K562 (cell line): ENCODE measurements around the gene RPL18A. TPM values are rescaled to one million over a fixed set of nuclear protein-coding genes. Genes with fewer than 3 reads are reported as not detected.

ENCODE experiments used
- ATAC-seq: fragments of 200-7000 bp; cut with Tn5 transposase; 3 replicates; pipeline ENCODE4 v1.9.1; 2020; ENCODE audit warnings: moderate library complexity
- BruUV-seq: library from RNA; stranded (reverse); fragments of 400-500 nt; replicated peaks from 2 replicates; lab custom pipeline; 2021; lab: Mats Ljungman, UMichigan
- CTCF ChIA-PET: fragments of 300-600 bp; formaldehyde crosslinking; extraction: SDS; loops from one replicate; lab custom pipeline; 2021; ENCODE audit warnings: low intra/inter-chr PET ratio; lab: Yijun Ruan, JAX
- POLR2A ChIA-PET: fragments of 300-600, 350-650 bp; sonication (Branson Sonifier 250); formaldehyde crosslinking; extraction: SDS; loops from one replicate; lab custom pipeline; 2021; ENCODE audit warnings: antibody characterized with exemption, inconsistent platforms; lab: Yijun Ruan, JAX
- DNase-seq, 4 experiments: peaks; one replicate each; pipeline versions ENCODE4 v3.0.0 to v3.0.0-alpha.2; 2011 to 2018; ENCODE audit warnings: low spot score in 3 of 4, mixed read lengths in 3 of 4; ENCODE audit errors: extremely low read depth in 1 of 4
- FAIRE-seq: peaks from 2 replicates; lab custom pipeline; 2011; peaks lifted over from hg19 to GRCh38; lab: Jason Lieb, UNC
- H2AFZ ChIP-seq: 2 replicates; pipeline ENCODE4 v1.6.0; 2011; ENCODE audit warnings: low read depth, low read length, control low read depth, inconsistent platforms
- H3K27ac ChIP-seq: fragments of 200-600 bp; 3 replicates; pipeline ENCODE4 v1.8.0; 2011; ENCODE audit warnings: low read depth, mild to moderate bottlenecking, control low read depth, inconsistent platforms, low read length, moderate library complexity, mixed read lengths; ENCODE audit errors: extremely low read depth
- H3K27me3 ChIP-seq, 2 experiments: fragments of 300-600 bp in 1 of 2; 2 replicates in 1 of 2; 3 replicates in 1 of 2; pipeline versions ENCODE4 v1.6.0 to v1.8.0; 2011; ENCODE audit warnings: inconsistent platforms in 2 of 2, low read length in 2 of 2, mild to moderate bottlenecking in 1 of 2, mixed read lengths in 1 of 2, moderate library complexity in 1 of 2; ENCODE audit not compliant: control insufficient read depth in 2 of 2, insufficient read depth in 2 of 2
- H3K36me3 ChIP-seq: fragments of 300-600 bp; 3 replicates; pipeline ENCODE4 v1.8.0; 2011; ENCODE audit warnings: mild to moderate bottlenecking, low read length, inconsistent platforms; ENCODE audit not compliant: control insufficient read depth, insufficient read depth
- H3K4me1 ChIP-seq, 2 experiments: fragments of 200-600 bp in 1 of 2; replicated peaks in 1 of 2; 2 replicates in 1 of 2; 3 replicates in 1 of 2; pipeline versions ENCODE4 v1.5.1 to v1.8.0; 2011; ENCODE audit warnings: inconsistent platforms in 2 of 2, low read length in 2 of 2, mild to moderate bottlenecking in 1 of 2, mixed read lengths in 1 of 2, moderate library complexity in 1 of 2; ENCODE audit not compliant: control insufficient read depth in 2 of 2, insufficient read depth in 2 of 2
- H3K4me2 ChIP-seq: 2 replicates; pipeline ENCODE4 v1.6.1; 2011; ENCODE audit warnings: low read length, control low read depth, inconsistent platforms, mixed read lengths; ENCODE audit not compliant: insufficient read depth
- H3K4me3 ChIP-seq: fragments of 200-600 bp; sonication (generic), shearing (Covaris generic); 2 replicates; pipeline ENCODE4 v1.5.1; 2016; ENCODE audit warnings: control low read depth, inconsistent platforms
- H3K79me2 ChIP-seq: fragments of 200-600 bp; 3 replicates; pipeline ENCODE4 v1.8.0; 2011; ENCODE audit warnings: low read length, inconsistent platforms; ENCODE audit not compliant: control insufficient read depth, insufficient read depth
- H3K9ac ChIP-seq, 2 experiments: 2 replicates each; pipeline versions ENCODE4 v1.6.0 to v1.6.1; 2011; ENCODE audit warnings: low read depth in 2 of 2, low read length in 2 of 2, control low read depth in 1 of 2, inconsistent platforms in 1 of 2, mild to moderate bottlenecking in 1 of 2, mixed read lengths in 1 of 2; ENCODE audit not compliant: insufficient read depth in 1 of 2
- H3K9me1 ChIP-seq: one replicate; pipeline ENCODE4 v1.6.0; 2011; ENCODE audit warnings: inconsistent platforms, mild to moderate bottlenecking, low read length, moderate library complexity; ENCODE audit not compliant: control insufficient read depth, insufficient read depth
- H3K9me3 ChIP-seq: replicated peaks from 2 replicates; pipeline ENCODE4 v1.5.1; 2011; ENCODE audit warnings: low read depth, low read length, inconsistent platforms; ENCODE audit not compliant: control insufficient read depth, insufficient read depth
- H4K20me1 ChIP-seq: replicated peaks from 2 replicates; pipeline ENCODE4 v1.6.1; 2011; ENCODE audit warnings: low read length, inconsistent platforms, mixed read lengths; ENCODE audit not compliant: control insufficient read depth, insufficient read depth
- ARID2 ChIP-seq: fragments of 450-650 bp; IDR thresholded peaks from 2 replicates; pipeline ENCODE4 v1.6.1; 2017; ENCODE audit warnings: antibody characterized with exemption, mild to moderate bottlenecking
- BACH1 ChIP-seq: fragments of 200-800 bp; sonication (Bioruptor generic); IDR thresholded peaks from 2 replicates; pipeline ENCODE4 v1.6.1; 2016; ENCODE audit warnings: missing genetic modification characterization, missing compliant biosample characterization
- CBX1 ChIP-seq: sonication (generic); IDR thresholded peaks from 2 replicates; pipeline ENCODE4 v1.6.1; 2016; ENCODE audit warnings: antibody characterized with exemption, low read depth, mild to moderate bottlenecking
- ERF ChIP-seq: fragments of 450-650 bp; formaldehyde crosslinking; IDR thresholded peaks from 2 replicates; pipeline ENCODE4 v1.4.0; 2020; ENCODE audit warnings: mild to moderate bottlenecking, mixed read lengths
- FOXA3 ChIP-seq, 2 experiments: fragments of 450-650 bp in 1 of 2; sonication (generic) in 1 of 2; formaldehyde crosslinking; IDR thresholded peaks in 1 of 2; conservative IDR thresholded peaks in 1 of 2; 2 replicates each; pipeline versions ENCODE4 v1.4.0 to v1.8.0; 2020 to 2022; ENCODE audit warnings: mild to moderate bottlenecking in 2 of 2, missing genetic modification reagents in 1 of 2
- KDM5B ChIP-seq: fragments of 200-600 bp; sonication (generic); IDR thresholded peaks from 2 replicates; pipeline ENCODE4 v1.6.1; 2012; ENCODE audit warnings: low read depth, mild to moderate bottlenecking, moderate library complexity, low read length, control low read depth, inconsistent platforms; ENCODE audit not compliant: insufficient replicate concordance
- MBD2 ChIP-seq: sonication (generic); IDR thresholded peaks from 2 replicates; pipeline ENCODE4 v1.6.1; 2016; ENCODE audit warnings: low read depth, borderline replicate concordance
- MTA2 ChIP-seq: fragments of 450-650 bp; IDR thresholded peaks from 2 replicates; pipeline ENCODE4 v1.6.1; 2016; ENCODE audit warnings: low read depth
- NFIC ChIP-seq: fragments of 450-650 bp; IDR thresholded peaks from 2 replicates; pipeline ENCODE4 v1.6.1; 2017; ENCODE audit warnings: mild to moderate bottlenecking, inconsistent platforms
- NKRF ChIP-seq: fragments of 450-650 bp; IDR thresholded peaks from 2 replicates; pipeline ENCODE4 v1.6.1; 2016; ENCODE audit warnings: borderline replicate concordance
- PBX2 ChIP-seq, 2 experiments: IDR thresholded peaks in 1 of 2; conservative IDR thresholded peaks in 1 of 2; 2 replicates each; pipeline ENCODE4 v1.6.1; 2016; ENCODE audit warnings: low read depth in 2 of 2, mild to moderate bottlenecking in 1 of 2, missing compliant biosample characterization in 1 of 2, missing genetic modification characterization in 1 of 2, moderate library complexity in 1 of 2
- PHB2 ChIP-seq: fragments of 450-650 bp; IDR thresholded peaks from 2 replicates; pipeline ENCODE4 v1.6.1; 2017; ENCODE audit warnings: low read depth
- SNRNP70 ChIP-seq: fragments of 200-400 bp; formaldehyde crosslinking; optimal IDR thresholded peaks from 2 replicates; pipeline ENCODE3; 2017; ENCODE audit warnings: low read depth, low read length
- SUPT5H ChIP-seq: fragments of 450-650 bp; IDR thresholded peaks from 2 replicates; pipeline ENCODE4 v1.6.1; 2016
- TEAD1 ChIP-seq, 2 experiments: fragments of 450-650 bp in 1 of 2; sonication (generic) in 1 of 2; formaldehyde crosslinking; IDR thresholded peaks; 2 replicates each; pipeline versions ENCODE4 v1.4.0 to v1.8.0; 2020 to 2022; ENCODE audit warnings: mild to moderate bottlenecking in 2 of 2, missing genetic modification reagents in 1 of 2
- ZNF57 ChIP-seq: fragments of 450-650 bp; formaldehyde crosslinking; IDR thresholded peaks from 2 replicates; pipeline ENCODE4 v1.4.0; 2020; ENCODE audit warnings: mild to moderate bottlenecking, moderate library complexity
- ZZZ3 ChIP-seq: fragments of 450-650 bp; IDR thresholded peaks from 2 replicates; pipeline ENCODE4 v1.6.1; 2016; ENCODE audit warnings: antibody characterized with exemption, mild to moderate bottlenecking, moderate library complexity
- WGBS: fragments of 100-300 bp; shearing (Covaris generic); methylation state at CpG from one replicate; pipeline ENCODE4 v1.1.6; 2016; ENCODE audit warnings: low coverage, mixed read lengths; ENCODE audit not compliant: insufficient coverage; ENCODE audit errors: missing lambda C conversion rate; 5-methylcytosine and 5-hydroxymethylcytosine counted together
- in situ Hi-C: fragments of 300-500 bp; cut with MboI; formaldehyde crosslinking; loops from 4 replicates; pipeline ENCODE4 v1.15.0; 2018; ENCODE audit warnings: inconsistent platforms, mixed read lengths
- intact Hi-C: fragments of 100-400 bp; cut with micrococcal nuclease; formaldehyde crosslinking; loops from 2 replicates; pipeline ENCODE4 v1.14.2; 2022
- polyA plus RNA-seq, 8 experiments: library from polyadenylated mRNA; depleted of rRNA in 4 of 8; stranded (reverse) in 5 of 8; unstranded in 3 of 8; fragments of >200 nt; fragmentation: Nextera tagmentation in 2 of 8; fragmentation: Illumina TruSeq in 1 of 8; extraction: Ambion mirVana in 2 of 8; extraction: Trizol in 1 of 8; gene quantifications; 2 replicates each; pipeline versions ENCODE4 v1.2.1 to v1.2.3, GENCODE V29; 2011 to 2014; ENCODE audit warnings: inconsistent platforms in 1 of 8, missing spikeins in 1 of 8
- total RNA-seq, 7 experiments: library from RNA; depleted of rRNA in 6 of 7; stranded (reverse); fragments of >200 nt in 6 of 7; fragmentation: Illumina TruSeq in 2 of 7; extraction: Trizol in 2 of 7; gene quantifications; 2 replicates each; pipeline versions ENCODE4 v1.2.1 to v1.2.3, GENCODE V29; 2011 to 2021; ENCODE audit warnings: low replicate concordance in 1 of 7

The RPL18A gene
- total and polyA plus RNA-seq, 9 of the 15 experiments (the other 6 are each of a cell fraction or from before 2014, with no cell fraction given), result 626 to 2,882 (median 1,895) TPM

GRCh38 chr19:17841810-17842662, 17.7 kb upstream of the RPL18A start:
- ATAC-seq (peak; percentile 94), FAIRE-seq (peak; percentile 96), DNase-seq (peak; percentile 95 to 100 (median 99))
- Histone ChIP-seq H3K27me3 (peaks cover 3 to 15% of the 10 kb centered on the region in 2 experiments; a peak in 2 of 5 replicates), H3K4me3 (peak overlapping the region; percentile 58), H3K4me1 (peaks cover 0 to 37% of the 10 kb centered on the region in 2 experiments; a peak in 3 of 5 replicates), H3K4me2 (peak overlapping the region; percentile 86), H3K9ac (peak overlapping the region; percentile 60 to 96), H2AFZ (peak overlapping the region; percentile 96), H3K9me3 (no peaks in the 10 kb centered on the region), H3K27ac (peak overlapping the region; percentile 77), H3K36me3 (no peaks in the 10 kb centered on the region), H4K20me1 (no peaks in the 10 kb centered on the region), H3K79me2 (peaks cover 10% of the 10 kb centered on the region; the same call in 2 of the 3 replicates), H3K9me1 (peaks cover 4% of the 10 kb centered on the region)
- WGBS, result under 1% methylated on average over 40 of the region's 56 CpGs
- ChIA-PET CTCF (interaction anchor here (0.5 kb wide), 1 partner anchor 28 kb away, joined by 4 read pairs; no protein-coding TSS in a partner anchor), POLR2A (interaction anchor here (0.5 to 3.6 kb wide), 4 partner anchors 12 to 228 kb away, joined by 3 to 22 read pairs (median 3); partner anchors contain the start of gene RPL18A)
- intact Hi-C loops, result loop anchor here (1.0 kb wide), 1 partner anchor 64 kb away; no protein-coding TSS in a partner anchor
- in situ Hi-C loops, result no loop called here
- no TSS peak for BruUV-seq
- TF ChIP-seq KDM5B, result no peak
- no peak for TF ChIP-seq PBX2 (CRISPR knock-in tag; IDR thresholded peaks at IDR 0.05; ENCODE audit: low read depth)
- peak; percentile 57 for TF ChIP-seq PBX2 (tag; conservative IDR thresholded peaks at IDR 0.05; ENCODE audit: low read depth)
- TF ChIP-seq CBX1, result no peak
- TF ChIP-seq BACH1 (tag), result no peak
- no peak for TF ChIP-seq SNRNP70
- TF ChIP-seq MTA2, result no peak
- TF ChIP-seq TEAD1 (CRISPR knock-in tag; IDR thresholded peaks at IDR 0.05), result peak in 1 of 2 experiments; percentile 44; a peak in 1 of 4 replicates
- peak; percentile 55; the same call in 1 of the 2 replicates for TF ChIP-seq NKRF
- TF ChIP-seq SUPT5H, result peak; percentile 79
- peak in 1 of 2 experiments; percentile 73; a peak in 2 of 4 replicates for TF ChIP-seq FOXA3 (CRISPR knock-in tag; conservative IDR thresholded peaks at IDR 0.05 in 1 of 2, IDR thresholded peaks at IDR 0.05 in 1 of 2)
- 0 out of 2 replicates have a peak, but pooled peaks have one; percentile 17 for TF ChIP-seq PHB2
- peak; percentile 84 for TF ChIP-seq NFIC
- TF ChIP-seq ERF (CRISPR knock-in tag), result no peak
- no peak for TF ChIP-seq ZNF57
- no peak for TF ChIP-seq ZZZ3
- TF ChIP-seq MBD2, result no peak; the same call in 1 of the 2 replicates
- TF ChIP-seq ARID2, result no peak
